ENCODE measurements around the gene TRPV3.

Gene TRPV3

DNA sequence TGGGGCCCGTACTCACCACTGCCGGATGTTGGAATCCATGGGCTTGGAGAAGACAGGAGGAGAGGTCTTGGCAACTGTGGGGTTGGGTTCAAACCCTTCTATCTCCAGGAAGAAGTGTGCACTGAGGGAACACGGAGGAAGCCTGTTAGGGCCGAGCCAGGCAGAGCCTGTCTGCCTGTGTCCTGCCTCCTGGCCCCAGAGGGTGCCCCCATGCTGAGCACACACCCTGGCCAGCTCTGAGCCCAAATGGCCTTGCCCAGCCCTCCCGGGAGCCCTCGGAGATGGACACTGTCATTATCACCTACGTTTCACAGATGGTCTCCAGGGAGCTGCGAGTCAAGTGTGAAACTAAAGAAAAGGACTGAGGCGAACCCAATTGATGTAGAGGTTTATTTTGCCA is 12.5 kb downstream of the TRPV3 start:
- DNase-seq (ENCODE audit: low spot score) (no peak), ATAC-seq (ENCODE audit: low read depth) (no peak)
- Histone ChIP-seq H3K9me3 (ENCODE audit: severe bottlenecking) (no peaks in the 10 kb centered on the region), H3K27ac (ENCODE audit: poor library complexity, severe bottlenecking) (no peak overlapping the region), H3K4me1 (ENCODE audit: insufficient read depth, poor library complexity, severe bottlenecking) (no peaks in the 10 kb centered on the region), H3K27me3 (ENCODE audit: insufficient read depth, poor library complexity, severe bottlenecking) (no peaks in the 10 kb centered on the region), H3K36me3 (ENCODE audit: low read depth) (no peaks in the 10 kb centered on the region), H3K4me3 (ENCODE audit: severe bottlenecking) (no peak overlapping the region)
- TF ChIP-seq CTCF (IDR thresholded peaks at IDR 0.05; ENCODE audit: poor library complexity, severe bottlenecking), result no peak

GRCh38 chr17:3544365-3544764 is 13.2 kb downstream of the TRPV3 start:
- Histone ChIP-seq H3K4me3 (ENCODE audit: severe bottlenecking) (no peak overlapping the region), H3K27ac (ENCODE audit: poor library complexity, severe bottlenecking) (no peak overlapping the region), H3K27me3 (ENCODE audit: insufficient read depth, poor library complexity, severe bottlenecking) (no peaks in the 10 kb centered on the region), H3K9me3 (ENCODE audit: severe bottlenecking) (no peaks in the 10 kb centered on the region), H3K4me1 (ENCODE audit: insufficient read depth, poor library complexity, severe bottlenecking) (no peaks in the 10 kb centered on the region), H3K36me3 (ENCODE audit: low read depth) (no peaks in the 10 kb centered on the region)
- ATAC-seq (ENCODE audit: low read depth) (no peak), DNase-seq (ENCODE audit: low spot score) (no peak)
- no peak for TF ChIP-seq CTCF (IDR thresholded peaks at IDR 0.05; ENCODE audit: poor library complexity, severe bottlenecking)

DNA sequence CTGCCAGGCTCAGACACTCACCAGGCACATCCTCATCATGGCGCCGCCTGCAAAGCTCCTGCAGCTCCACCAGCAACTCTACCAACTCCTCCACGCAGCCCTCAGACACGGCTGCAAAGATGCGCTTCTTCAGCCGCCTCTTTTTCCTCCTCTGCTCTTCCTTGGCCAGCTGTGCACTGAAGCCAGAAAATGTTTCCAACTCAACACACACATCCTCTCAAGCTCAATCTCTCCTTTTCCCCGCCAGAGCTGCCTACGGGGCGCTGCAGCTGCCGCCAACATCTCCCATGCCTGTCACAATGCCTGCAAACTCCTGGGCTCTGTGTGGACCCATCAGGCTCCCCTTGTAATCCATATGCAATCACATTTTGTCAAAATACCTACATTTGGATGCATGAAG is 14.2 kb downstream of the TRPV3 start:
- H3K27ac ChIP-seq (ENCODE audit: poor library complexity, severe bottlenecking), result no peak overlapping the region
- TF ChIP-seq CTCF (IDR thresholded peaks at IDR 0.05; ENCODE audit: poor library complexity, severe bottlenecking), result no peak

DNA sequence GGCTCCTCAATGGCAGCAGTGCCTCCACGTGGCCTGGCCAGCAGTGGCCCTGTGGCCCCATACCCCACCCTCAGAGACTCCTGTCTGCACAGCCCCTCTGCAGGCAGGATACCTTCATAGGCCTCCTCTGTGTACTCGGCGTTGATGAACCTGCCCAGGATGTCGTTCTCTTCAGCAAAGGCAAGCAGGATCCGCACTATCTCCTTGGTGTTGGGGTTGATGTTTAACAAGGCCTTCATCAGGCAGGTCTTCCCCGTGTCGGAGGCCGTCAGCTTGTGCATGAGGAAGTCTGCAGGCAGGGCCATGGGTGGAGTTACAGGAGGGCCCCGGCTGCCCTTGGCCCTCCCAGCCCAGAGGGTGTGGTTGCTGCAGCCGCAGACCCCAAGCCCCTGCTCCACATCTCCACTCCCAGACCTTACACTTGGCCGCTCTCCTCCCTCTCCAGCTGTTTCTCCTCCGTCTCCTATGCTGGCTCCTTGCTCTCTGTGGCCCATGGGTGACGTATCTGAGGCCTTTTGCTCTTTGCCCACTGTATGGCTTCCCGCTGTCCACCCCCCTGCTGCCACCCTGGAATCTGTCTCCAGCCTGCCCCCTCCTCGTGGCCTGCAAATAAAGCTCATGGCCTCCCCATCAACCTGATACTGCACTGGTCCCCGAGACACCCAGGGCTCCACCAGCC is 15.1 kb downstream of the TRPV3 start:
- Histone ChIP-seq H3K27ac (ENCODE audit: poor library complexity, severe bottlenecking) (no peak overlapping the region), H3K4me3 (ENCODE audit: severe bottlenecking) (no peak overlapping the region), H3K36me3 (ENCODE audit: low read depth) (no peaks in the 10 kb centered on the region), H3K4me1 (ENCODE audit: insufficient read depth, poor library complexity, severe bottlenecking) (no peaks in the 10 kb centered on the region), H3K9me3 (ENCODE audit: severe bottlenecking) (no peaks in the 10 kb centered on the region), H3K27me3 (ENCODE audit: insufficient read depth, poor library complexity, severe bottlenecking) (no peaks in the 10 kb centered on the region)
- DNase-seq (ENCODE audit: low spot score), result no peak
- ATAC-seq (ENCODE audit: low read depth), result no peak
- TF ChIP-seq CTCF (IDR thresholded peaks at IDR 0.05; ENCODE audit: poor library complexity, severe bottlenecking), result no peak

More for the DNA sequence above, 14.2 kb downstream of the TRPV3 start:
- Histone ChIP-seq H3K36me3 (ENCODE audit: low read depth) (no peaks in the 10 kb centered on the region), H3K4me3 (ENCODE audit: severe bottlenecking) (no peak overlapping the region), H3K9me3 (ENCODE audit: severe bottlenecking) (no peaks in the 10 kb centered on the region), H3K4me1 (ENCODE audit: insufficient read depth, poor library complexity, severe bottlenecking) (no peaks in the 10 kb centered on the region), H3K27me3 (ENCODE audit: insufficient read depth, poor library complexity, severe bottlenecking) (no peaks in the 10 kb centered on the region)
- DNase-seq (ENCODE audit: low spot score) (no peak), ATAC-seq (ENCODE audit: low read depth) (no peak)

DNA sequence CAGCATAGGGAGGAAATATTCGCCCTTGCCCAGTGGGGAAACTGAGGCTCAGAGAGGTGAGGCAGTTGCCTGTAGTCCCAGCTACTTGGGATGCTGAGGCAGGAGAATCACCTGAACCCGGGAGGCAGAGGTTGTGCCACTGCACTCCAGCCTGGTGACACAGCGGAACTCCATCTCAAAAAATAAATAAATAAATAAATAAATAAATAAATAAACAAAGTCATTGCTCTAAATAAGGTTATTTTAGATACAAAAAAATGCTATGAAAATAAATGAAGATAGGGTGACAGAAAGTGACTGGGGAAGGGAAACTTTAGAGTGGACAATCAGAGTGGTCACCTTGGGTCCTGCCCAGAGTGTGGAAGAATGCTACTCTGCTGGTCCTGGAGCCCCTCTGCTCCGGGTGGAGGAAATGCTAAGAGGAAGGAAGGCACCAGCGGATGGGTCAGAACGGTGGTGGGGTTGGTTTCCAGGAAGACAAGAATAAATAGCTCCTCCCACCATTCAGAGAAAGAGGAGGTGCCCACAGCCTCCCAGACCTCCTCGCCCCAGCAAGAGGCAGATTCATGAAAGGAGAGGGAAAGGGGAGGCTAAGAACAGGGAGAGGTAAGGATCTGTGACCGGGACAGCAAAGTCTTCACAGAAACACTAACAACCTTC is 17.6 kb downstream of the TRPV3 start:
- no peak for DNase-seq (ENCODE audit: low spot score)
- H3K36me3 ChIP-seq (ENCODE audit: low read depth), result no peaks in the 10 kb centered on the region
- no peak for ATAC-seq (ENCODE audit: low read depth)
- no peak for TF ChIP-seq CTCF (IDR thresholded peaks at IDR 0.05; ENCODE audit: poor library complexity, severe bottlenecking)
- no peaks in the 10 kb centered on the region for H3K9me3 ChIP-seq (ENCODE audit: severe bottlenecking)
- H3K4me1 ChIP-seq (ENCODE audit: insufficient read depth, poor library complexity, severe bottlenecking), result no peaks in the 10 kb centered on the region
- no peak overlapping the region for H3K27ac ChIP-seq (ENCODE audit: poor library complexity, severe bottlenecking)
- no peaks in the 10 kb centered on the region for H3K27me3 ChIP-seq (ENCODE audit: insufficient read depth, poor library complexity, severe bottlenecking)
- no peak overlapping the region for H3K4me3 ChIP-seq (ENCODE audit: severe bottlenecking)
